ENCODE data around the gene CHAC1.

DNA sequence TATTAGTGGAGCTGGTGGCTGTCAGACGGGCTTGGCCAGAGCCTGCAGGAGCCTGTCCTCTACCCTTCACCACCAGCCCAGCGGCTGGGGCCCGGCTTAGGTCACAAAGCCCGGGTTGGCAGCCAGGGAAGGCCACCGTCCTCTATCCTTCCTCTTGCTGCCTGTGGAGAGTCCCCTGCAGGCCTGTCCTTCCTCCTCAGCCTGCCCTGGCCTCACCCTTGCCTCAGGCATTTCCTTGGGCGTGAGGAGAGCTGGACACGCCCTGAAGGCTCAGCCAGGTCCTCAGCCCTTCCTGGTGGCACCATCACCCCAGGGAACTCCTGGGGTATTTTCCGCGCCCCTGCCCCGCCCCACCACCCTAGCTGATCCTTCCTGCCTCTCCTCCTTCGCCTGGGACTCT is 7.7 kb downstream of the CHAC1 start:
- TF ChIP-seq, protein P1, sequence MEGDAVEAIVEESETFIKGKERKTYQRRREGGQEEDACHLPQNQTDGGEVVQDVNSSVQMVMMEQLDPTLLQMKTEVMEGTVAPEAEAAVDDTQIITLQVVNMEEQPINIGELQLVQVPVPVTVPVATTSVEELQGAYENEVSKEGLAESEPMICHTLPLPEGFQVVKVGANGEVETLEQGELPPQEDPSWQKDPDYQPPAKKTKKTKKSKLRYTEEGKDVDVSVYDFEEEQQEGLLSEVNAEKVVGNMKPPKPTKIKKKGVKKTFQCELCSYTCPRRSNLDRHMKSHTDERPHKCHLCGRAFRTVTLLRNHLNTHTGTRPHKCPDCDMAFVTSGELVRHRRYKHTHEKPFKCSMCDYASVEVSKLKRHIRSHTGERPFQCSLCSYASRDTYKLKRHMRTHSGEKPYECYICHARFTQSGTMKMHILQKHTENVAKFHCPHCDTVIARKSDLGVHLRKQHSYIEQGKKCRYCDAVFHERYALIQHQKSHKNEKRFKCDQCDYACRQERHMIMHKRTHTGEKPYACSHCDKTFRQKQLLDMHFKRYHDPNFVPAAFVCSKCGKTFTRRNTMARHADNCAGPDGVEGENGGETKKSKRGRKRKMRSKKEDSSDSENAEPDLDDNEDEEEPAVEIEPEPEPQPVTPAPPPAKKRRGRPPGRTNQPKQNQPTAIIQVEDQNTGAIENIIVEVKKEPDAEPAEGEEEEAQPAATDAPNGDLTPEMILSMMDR (IDR thresholded peaks at IDR 0.05; ENCODE audit: low read length) = no peak
- TF ChIP-seq EZH2 (optimal IDR thresholded peaks at IDR 0.05; ENCODE audit: low read depth, low read length) (no peak), EZH2phosphoT487 (IDR thresholded peaks at IDR 0.05; ENCODE audit: low read length) (no peak)
